Fibroblast of upper back skin (primary cell): Measurements from ENCODE around the gene OR1I1.

Experiments
- DNase-seq: peaks from one replicate; pipeline ENCODE4 v3.0.0-alpha.2; 2013

OR1I1 gene

GRCh38 chr19:15120135-15121026 is 38.4 kb downstream of the OR1I1 start:
- no peak for DNase-seq

GRCh38 chr19:15122331-15123030 is 40.5 kb downstream of the OR1I1 start:
- DNase-seq, result no peak

GRCh38 chr19:15123031-15123890 is 41.2 kb downstream of the OR1I1 start:
- no peak for DNase-seq

GRCh38 chr19:15123900-15124299 is 41.9 kb downstream of the OR1I1 start:
- no peak for DNase-seq

GRCh38 chr19:15124572-15125231 is 42.7 kb downstream of the OR1I1 start:
- no peak for DNase-seq

GRCh38 chr19:15125232-15126067 is 43.4 kb downstream of the OR1I1 start:
- peak; percentile 99 for DNase-seq

- DNase-seq, result no peak
Observed at GRCh38 chr19:15126131-15126910, 44.3 kb downstream of the OR1I1 start.

GRCh38 chr19:15128162-15128770 is 46.3 kb downstream of the OR1I1 start:
- DNase-seq, result no peak

- DNase-seq, result no peak
Observed at GRCh38 chr19:15129856-15130585, 48.0 kb downstream of the OR1I1 start.

- peak; percentile 20 for DNase-seq
Observed at GRCh38 chr19:15136234-15136954, 54.4 kb downstream of the OR1I1 start.

- DNase-seq, result no peak
Observed at GRCh38 chr19:15137777-15138176, 55.8 kb downstream of the OR1I1 start.

GRCh38 chr19:15138427-15138826 is 56.4 kb downstream of the OR1I1 start:
- peak; percentile 16 for DNase-seq

GRCh38 chr19:15141143-15141542 is 59.1 kb downstream of the OR1I1 start:
- DNase-seq, result no peak

GRCh38 chr19:15142313-15142712 is 60.3 kb downstream of the OR1I1 start:
- no peak for DNase-seq
